CD4-positive, alpha-beta T cell treated with Interferon alpha-2 for 1 hour (primary cell): ENCODE measurements around the gene TNFRSF11A.

Source experiments
- DNase-seq, 2 donors: peaks; one replicate each; pipeline ENCODE4 v3.0.0-alpha.2; 2020 to 2022

TNFRSF11A gene

DNA sequence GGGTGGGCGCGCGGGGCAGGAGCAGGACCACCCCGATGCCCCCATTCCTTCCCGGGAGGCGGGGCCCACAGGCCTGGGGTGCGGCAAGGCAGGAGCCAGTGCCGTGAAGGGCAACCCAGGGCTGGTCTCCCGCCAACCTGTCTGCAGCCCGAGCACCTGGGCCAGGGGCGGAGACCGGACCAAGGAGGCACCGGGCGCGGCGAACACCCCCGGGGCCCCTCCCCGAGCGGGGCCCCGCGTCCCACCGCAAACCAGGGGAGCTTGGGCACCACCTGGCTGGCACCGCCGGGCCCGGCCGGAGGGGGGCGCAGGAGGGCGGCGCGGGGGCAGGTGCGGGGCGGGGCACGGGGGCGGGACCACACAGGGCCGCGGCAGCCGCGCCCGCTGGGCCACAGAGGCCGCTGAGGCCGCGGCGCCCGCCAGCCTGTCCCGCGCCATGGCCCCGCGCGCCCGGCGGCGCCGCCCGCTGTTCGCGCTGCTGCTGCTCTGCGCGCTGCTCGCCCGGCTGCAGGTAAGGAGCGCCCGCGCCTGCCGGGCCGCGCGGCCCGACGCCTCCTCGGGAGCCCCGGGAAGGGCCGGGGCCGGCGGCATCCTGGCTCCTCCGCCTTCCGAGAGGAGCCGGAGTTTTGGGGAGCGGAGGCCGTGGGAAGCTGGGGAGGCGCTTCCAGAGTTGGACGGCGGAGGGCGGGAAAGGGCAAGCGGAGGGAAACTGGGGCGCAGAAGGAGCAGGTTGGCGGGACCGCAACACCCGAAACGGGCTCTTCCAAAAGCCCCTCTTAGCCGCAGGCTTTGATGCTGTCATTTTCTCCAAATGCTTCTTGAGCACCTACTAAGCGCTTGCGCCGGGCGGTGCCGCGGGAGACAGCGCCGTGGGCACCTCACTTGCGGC lies at the start of gene TNFRSF11A:
Gene TNFRSF11A, plus strand, starts transcription at position 394 of the 889 bp plus-strand sequence. Its CDS starts 43 bp downstream, at position 437.
- peak; percentile 49 to 69 for DNase-seq

DNA sequence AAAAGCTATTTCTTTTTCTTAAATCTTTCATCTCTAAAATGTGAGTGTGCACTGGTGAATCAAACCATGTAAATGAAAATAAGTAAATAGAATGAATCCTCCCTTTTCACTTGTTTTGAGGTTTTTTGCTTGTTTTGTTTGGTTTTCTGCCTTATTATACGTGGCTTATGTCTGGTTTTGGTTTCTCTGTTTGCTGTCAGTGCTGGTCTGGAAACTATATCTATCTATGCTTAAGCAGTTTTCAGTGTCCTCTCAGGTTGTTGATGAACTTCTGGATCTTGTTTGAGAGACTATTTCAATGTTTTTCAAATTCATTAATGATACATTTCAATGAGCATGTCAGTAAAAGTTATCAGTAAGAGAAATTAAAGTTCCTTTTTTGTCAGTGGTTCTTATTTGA lies 48.1 kb upstream of the TNFRSF11A start:
- DNase-seq: no peak

DNA sequence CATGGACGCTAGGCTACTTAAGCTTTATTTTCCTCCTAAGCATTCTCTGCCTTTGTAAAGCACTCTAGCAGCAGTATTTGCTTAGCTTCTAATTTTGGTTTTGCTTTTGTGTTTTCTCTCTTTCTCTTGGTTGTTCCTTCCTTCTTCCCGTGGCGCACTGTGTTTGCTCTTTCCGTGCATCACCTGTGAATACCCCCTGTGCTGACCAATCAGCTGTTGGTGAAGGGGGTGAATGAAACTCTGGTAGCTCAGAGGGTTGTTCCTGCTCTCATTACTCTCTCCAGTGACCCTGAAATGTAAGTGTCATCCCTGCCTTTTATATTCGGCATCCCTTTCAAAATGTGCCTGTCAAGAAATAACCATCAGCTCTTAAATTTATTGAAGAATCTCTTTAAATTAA lies 45.5 kb upstream of the TNFRSF11A start:
- DNase-seq: no peak

DNA sequence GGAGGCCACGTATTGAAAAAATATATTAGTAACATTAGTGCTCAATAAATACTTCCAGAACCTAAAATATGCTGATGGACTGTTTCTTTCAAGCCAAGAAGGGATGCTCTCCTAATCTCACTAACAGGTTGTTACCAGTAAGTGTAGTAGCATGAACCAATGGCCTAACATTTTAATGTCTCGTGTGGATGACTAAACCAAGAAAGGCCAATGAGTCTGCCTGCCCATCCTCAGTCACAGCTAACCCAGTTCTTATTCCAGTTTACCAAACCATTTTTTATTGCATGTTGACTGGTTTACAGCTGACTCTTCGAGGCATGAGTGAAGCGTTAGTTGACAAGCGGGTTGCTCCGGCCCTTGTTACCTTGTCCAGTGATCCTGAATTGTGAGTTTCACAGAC lies 45.1 kb upstream of the TNFRSF11A start:
- DNase-seq: no peak

DNA sequence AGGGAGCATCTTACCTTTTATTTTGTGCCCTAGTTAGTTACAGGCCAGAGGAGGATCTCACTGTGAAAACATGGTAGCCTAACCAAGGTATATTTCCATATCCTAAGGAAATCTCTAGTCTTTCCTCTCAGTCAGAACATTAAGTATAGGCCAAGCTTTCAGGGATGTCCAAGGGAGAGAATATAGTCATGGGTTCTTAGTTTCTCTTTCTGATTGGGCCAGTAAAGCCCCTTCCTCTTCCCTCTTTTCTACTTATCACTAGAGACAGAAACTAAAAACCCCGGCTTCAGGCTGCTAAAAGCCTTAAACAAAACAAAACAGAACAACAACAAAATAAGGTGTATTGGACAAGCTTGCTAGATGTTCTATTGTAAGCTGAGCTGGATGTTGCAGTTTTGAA lies 44.3 kb upstream of the TNFRSF11A start:
- no peak for DNase-seq

DNA sequence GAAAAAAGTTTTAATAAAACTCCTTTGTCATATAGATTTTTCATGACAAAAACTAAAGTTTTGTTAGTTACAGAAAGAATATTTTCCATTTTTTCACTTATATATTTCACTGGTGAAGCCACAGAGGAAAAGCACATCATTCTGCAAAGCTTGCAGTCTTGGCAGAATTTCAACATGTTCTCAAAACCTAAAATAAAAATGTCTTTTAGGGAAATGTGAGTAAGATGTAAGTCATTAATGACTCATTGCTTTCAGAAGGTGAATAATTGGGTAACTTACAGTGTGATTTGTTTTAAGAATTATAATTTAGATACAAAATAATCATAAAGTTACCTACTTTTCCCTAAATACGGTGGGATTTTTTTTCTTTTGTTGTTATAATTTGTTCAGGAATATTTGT lies 43.4 kb upstream of the TNFRSF11A start:
- DNase-seq: no peak

DNA sequence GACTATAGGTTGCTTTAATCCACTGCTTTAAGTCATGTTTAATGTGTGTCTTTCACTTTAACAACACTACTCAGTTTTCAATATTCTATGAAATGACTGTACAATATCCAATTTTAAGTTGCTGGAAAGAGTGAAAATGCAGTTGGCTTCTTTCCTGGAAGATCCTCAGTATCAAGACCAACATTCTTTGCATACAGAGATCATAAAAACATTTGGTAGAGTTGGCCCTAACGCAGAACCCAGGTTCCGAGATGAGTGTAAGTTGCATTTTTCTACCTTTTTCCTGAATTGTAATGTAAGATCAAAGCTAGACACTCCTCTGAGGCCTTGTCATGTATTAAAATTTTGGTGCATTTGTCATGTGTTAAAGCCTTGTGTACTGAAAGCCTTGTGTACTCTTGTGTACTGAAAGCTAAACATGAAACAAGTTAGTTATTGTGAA lies 42.9 kb upstream of the TNFRSF11A start:
- no peak for DNase-seq

DNA sequence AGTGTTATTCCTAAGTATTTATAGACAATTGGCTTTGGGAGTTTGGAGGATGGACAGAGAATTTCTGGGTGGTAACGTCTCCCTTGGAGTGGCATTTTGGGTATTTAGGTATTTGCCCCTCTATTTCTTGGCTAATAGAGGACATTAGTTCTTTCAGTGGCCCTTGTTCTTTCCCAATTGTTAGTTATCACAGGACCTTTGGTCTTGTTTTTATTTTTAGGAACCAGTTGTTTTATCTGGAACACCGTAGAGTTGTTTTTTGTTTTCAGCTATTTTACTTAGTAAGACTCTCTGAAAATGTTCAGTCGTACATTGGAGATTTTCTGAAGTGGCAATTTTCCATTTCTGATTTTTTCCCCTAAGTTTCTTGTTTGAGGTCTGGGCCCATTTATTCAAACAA lies 40.5 kb upstream of the TNFRSF11A start:
- DNase-seq: no peak

DNA sequence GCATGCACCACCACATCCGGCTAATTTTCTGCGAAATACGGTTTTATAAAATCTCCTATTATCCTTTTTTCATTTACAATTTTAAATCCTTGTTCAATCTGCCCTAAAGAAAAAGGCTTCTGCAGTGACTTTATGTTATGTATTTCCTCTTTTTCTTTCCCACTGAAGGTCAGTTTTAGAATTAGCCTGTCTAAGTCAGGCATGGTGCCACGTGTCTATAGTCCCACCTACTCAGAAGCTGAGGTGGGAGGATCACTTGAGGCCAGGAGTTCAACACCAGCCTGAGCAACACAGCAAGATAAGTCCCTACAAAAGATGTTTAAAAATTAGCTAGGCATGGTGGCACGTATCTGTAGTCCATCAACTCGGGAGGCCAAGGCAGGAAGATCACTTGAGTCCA lies 39.8 kb upstream of the TNFRSF11A start:
- DNase-seq: no peak

DNA sequence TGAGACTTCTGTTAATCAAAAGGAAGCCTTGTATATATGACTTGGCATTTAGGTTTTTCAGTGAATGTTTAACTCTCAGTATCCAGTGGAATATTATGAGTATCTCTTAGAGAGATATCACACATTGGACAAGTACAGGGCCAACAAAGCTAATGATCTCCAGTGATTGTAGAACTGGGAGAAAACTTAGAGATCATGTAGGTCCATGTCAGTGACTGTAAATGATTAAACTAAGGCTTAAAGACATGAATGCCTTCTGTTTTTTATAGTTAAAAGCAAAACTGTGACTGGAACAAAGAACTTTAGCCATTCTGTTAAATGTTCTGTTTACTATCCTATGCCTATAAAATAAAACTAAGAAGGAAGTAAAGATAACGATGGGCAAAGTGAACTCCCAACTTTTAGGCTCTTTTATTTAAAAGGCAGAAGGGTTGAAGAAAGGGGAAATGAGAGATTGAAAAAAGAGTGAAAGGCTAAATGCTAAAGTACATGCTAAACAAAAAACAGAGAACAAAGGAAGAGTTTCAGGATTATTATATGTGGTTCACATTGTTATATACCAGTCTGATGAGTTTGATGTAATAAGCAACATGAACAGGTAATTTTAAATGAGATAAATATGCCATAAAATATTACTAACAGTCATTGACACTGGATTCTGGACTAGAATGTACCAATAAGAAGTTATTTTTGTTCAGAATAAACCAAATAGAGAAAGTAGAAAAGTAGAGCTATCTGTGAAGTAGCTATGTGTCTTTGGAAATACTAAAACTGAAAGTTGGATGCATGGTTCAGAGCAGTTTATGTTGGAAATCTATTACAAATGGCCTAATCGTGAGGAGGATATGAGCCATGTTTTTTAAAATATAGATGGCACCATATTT lies 37.1 kb upstream of the TNFRSF11A start:
- no peak for DNase-seq

DNA sequence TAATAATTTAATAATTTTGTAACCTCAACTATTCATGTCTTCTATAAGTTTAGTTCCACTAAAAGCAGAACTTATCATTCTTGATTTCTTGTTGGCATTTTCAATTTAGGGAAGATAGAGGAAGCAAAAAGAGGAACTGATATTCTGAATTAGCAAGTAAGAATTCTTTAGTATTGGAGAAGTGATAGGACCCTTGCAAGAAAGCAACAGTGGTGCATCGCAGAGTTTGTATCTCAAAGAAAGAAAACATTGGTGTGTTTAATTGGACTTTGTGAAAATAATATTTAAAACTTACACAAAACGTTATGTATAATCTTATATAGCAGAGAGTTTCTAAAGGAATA lies 36.5 kb upstream of the TNFRSF11A start:
- DNase-seq: no peak

DNA sequence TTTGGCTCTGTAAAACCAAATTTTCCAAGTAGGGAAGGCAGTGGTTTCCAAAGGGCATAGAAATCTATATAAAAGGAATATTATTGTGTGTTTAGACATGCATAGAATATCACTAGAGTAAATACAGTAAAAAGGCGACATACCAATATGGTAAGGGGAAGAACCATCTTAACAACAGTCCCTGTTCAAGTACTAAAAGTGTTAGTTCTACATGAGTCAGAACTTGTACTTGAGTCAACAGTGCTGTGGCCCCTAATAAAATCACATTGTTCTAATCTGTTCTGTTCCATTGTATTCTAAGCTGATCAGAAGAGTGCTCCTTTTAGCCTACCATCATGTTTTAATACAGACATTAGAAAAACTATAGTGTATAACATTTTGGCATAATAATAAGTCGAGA lies 36.1 kb upstream of the TNFRSF11A start:
- DNase-seq: no peak

DNA sequence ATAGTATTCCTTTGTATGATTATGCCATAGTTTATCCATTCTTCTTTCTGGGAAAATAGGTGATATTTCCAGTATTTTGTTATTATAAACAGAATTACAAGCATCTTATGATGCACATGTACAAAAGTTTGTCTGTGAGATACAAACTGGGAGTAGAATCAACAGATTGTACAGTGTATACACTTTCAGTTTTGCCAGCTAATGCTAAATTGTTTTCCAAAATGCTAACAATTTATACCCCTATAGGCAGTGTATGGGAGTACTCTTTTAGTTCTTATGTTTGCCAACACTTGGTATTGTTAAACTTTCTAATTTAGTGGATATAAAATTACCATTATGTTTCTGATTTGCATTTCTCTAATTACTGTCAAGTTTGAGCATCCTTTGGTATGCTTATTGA lies 31.0 kb upstream of the TNFRSF11A start:
- DNase-seq: no peak

DNA sequence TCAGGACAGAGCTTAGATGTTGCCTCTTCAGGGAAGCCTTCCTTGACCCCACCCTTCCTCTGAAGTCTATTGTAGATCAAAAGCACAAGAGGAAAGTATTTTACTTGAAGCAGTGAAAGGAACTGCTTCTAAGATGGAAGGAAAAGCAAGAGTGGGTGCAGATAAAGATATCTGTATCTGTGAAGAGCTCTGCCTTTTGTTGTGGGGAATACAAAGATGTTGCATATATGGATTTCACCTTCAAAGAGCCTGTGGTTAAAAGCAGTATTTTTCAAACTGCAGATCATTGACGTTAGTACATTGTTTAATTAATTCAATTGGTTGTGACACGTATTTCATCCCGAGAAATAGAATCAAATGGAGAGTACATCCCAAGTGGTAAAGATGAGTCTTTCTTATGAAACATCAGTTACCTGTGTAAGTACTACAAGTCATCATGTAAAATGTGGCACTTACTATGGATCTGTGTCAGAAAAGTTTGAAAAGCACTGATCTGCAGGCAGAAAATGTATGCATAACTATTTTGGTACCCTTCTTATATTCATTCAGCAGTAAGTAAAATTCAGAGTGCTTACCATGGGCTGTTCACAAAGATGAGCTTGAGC lies 24.6 kb upstream of the TNFRSF11A start:
- DNase-seq: no peak

DNA sequence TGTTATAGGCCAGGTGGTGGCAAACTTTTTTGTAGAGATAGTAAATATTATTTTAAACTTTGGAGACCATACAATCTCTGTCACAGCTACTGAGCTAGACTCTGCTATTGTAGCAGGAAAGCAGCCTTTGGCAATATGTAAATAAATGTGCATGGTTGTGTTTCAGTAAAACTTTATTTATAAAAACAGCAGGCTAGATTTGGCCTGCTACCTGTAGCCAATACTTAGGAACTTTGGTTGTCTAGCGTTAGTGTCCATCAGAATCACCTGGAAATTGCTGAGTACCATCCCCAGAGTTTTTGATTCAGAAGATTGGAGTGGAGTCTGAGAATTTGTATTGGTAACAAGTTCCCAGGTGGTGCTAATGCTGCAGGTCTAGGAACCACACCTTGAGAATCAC lies 23.8 kb upstream of the TNFRSF11A start:
- DNase-seq: no peak

DNA sequence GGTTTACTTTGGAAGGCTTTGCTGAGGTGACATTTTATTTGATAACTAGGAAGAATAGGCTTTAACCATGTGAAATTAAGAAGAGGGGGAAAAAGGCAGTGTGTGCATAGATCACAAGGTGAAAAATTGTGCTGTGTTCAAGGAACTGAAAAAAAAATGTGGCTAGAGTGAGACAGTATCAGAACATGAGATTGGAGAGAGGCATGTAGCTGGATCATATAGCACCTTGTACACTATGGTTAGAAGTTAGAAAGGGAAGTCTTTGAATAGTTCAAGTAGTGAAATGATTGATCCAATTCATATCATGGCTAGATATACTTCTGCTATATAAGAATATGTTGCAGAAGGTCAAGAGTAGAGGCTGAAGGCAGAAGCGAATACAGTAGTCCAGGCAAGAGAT lies 12.3 kb upstream of the TNFRSF11A start:
- DNase-seq: no peak

DNA sequence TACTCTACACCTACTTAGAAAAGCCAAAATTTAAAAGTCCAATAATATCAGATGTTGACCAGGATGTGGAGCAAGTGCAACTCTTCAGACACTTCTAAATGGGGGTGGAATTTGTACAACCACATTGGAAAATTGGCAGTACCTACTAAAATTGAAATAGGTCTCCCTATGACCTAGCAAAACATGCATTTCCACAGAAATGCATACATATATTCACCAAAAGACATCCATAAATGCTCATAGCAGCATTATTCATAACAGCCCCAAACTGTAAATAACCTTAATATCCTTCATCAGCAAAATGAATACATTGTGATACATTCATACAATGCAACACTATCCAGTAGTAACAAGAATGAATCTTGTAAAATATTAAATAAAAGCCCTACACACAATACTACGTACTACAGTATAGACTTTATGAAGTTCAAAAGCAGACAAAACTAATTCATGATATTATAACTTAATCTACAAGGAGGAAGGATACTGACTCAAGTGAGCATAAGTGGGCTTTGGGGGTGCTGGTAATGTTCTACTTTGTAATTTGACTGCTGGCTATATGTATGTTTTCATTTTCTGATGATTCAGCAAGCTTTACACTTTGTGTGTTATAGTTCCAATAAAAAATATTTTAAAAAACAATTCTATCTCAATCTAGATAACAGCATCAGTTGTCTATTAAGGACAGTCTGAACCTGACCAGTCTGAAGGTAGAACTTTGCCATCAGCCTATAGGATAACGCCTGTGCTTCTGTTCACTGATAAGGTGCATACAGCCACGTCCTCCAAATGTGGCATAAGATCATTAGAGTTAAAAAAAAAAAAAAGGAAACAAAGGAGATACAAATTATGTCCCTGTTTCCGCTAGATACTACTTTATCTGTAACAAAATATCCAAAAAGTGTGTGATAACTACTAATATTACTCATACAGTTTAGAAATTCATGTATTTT lies 6.6 kb upstream of the TNFRSF11A start:
- DNase-seq: no peak

DNA sequence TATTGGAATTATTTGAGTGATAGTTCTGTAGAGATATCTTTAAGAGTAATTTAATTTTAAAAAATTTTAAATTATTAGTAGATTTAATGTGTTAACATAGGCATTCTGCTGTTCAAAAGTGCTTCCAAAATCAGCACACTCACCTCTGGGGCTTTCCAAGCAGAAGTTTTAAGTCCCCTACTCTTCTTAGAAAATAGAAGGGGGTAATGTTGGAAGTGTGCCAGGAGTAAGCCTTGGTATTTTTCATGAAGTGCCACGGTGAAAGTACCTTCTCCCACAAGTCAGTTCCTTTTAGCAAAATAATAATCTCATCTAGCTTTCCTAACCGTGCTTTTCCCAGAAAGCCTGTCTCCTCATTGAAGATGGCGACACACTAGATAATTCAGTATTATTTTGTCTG lies 3.9 kb upstream of the TNFRSF11A start:
- no peak for DNase-seq

DNA sequence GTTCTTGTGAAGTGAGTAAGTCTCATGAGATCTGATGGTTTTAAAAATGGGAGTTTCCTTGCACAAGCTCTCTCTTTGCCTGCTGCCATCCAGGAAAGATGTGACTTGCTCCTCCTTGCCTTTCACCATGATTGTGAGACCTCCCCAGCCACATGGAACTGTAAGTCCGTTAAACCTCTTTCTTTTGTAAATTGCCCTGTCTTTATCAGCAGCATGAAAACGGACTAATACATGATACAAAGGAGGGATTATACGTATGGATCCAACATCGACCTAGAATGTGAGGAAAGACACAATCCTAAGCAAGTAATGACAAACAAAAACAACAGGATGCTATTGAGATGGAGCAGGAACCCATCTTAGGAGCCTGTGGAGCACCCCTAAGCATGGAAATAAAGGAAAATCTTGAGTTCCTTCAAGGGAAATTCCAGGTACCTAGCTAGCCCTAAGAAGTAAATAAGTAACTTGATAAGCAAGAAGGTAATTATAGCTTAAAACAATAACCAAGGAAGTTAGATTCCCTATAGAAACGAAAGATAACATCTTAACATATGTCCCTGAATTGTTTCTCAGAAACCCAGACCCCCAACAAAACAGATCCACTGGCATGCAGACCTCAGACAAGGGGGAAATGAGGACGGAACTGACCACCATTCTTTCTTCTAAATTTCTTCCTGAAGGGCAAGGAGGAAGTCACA lies 1.5 kb upstream of the TNFRSF11A start:
- no peak for DNase-seq

DNA sequence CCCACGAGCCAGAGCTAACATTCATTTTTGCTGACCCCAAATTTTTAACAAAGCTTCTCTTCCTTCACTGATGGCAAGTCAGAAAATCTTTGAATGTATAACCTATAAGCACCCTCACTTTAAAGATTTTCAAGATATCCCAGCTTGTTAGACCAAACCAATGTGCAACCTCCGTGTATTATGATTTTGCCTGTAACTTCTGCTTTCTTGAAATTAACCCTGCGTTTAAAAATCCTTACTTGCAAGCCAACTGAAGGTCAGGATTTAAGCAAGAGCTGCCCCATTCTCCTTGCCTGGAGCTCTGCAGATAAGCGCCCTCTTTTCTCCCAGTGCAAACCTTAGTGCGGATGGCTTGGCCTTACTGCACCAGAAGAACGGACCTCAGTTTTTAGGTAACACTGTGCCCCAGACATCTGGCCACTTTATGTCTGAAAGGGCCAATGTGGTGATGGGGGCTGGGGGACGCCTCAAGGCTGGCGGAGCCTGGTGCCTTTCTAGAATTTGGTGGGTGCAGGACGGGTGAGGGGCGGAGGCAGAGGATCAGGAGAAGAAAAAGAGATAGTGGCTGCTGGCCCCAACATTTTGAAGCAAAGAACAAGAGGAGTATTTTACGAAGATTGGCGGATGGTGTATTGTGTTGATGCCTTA lies 805 bp upstream of the TNFRSF11A start:
- DNase-seq: no peak
